ENCODE data around the gene DPP10.

The DPP10 gene

GRCh38 chr2:115842306-115842705 is 1399.9 kb downstream of the DPP10 start:
- Histone ChIP-seq H3K4me3 (ENCODE audit: low read depth in 1 of 2, low read length in 2 of 2) (no peak overlapping the region), H3K9ac (ENCODE audit: low read depth, low read length) (no peak overlapping the region), H3K4me1 (ENCODE audit: insufficient read depth, low read length) (no peaks in the 10 kb centered on the region), H3K4me2 (ENCODE audit: insufficient read depth, low read length) (no peak overlapping the region), H2AFZ (ENCODE audit: low read depth, low read length) (no peak overlapping the region), H3K27ac (ENCODE audit: low read length) (no peak overlapping the region), H3K79me2 (ENCODE audit: insufficient read depth, low read length) (no peaks in the 10 kb centered on the region), H3K27me3 (ENCODE audit: insufficient read depth, low read length, poor library complexity) (no peaks in the 10 kb centered on the region), H3K36me3 (ENCODE audit: insufficient read depth, low read length) (no peaks in the 10 kb centered on the region), H4K20me1 (ENCODE audit: insufficient read depth, low read length) (no peaks in the 10 kb centered on the region), H3K9me3 (ENCODE audit: insufficient read depth, low read length, severe bottlenecking) (no peaks in the 10 kb centered on the region)
- TF ChIP-seq, protein P1, sequence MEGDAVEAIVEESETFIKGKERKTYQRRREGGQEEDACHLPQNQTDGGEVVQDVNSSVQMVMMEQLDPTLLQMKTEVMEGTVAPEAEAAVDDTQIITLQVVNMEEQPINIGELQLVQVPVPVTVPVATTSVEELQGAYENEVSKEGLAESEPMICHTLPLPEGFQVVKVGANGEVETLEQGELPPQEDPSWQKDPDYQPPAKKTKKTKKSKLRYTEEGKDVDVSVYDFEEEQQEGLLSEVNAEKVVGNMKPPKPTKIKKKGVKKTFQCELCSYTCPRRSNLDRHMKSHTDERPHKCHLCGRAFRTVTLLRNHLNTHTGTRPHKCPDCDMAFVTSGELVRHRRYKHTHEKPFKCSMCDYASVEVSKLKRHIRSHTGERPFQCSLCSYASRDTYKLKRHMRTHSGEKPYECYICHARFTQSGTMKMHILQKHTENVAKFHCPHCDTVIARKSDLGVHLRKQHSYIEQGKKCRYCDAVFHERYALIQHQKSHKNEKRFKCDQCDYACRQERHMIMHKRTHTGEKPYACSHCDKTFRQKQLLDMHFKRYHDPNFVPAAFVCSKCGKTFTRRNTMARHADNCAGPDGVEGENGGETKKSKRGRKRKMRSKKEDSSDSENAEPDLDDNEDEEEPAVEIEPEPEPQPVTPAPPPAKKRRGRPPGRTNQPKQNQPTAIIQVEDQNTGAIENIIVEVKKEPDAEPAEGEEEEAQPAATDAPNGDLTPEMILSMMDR (IDR thresholded peaks at IDR 0.05; ENCODE audit: borderline replicate concordance, extremely low read depth, low read length, poor library complexity, severe bottlenecking): no peak
- no peak for TF ChIP-seq EZH2 (IDR thresholded peaks at IDR 0.05; ENCODE audit: borderline replicate concordance, low read depth, low read length, severe bottlenecking)
- no peak for DNase-seq
- ATAC-seq (ENCODE audit: insufficient read depth, low read depth): no peak

- Histone ChIP-seq H3K27me3 (ENCODE audit: insufficient read depth, low read length, poor library complexity) (no peaks in the 10 kb centered on the region), H3K9me3 (ENCODE audit: insufficient read depth, low read length, severe bottlenecking) (peaks cover 2% of the 10 kb centered on the region), H3K27ac (ENCODE audit: low read length) (no peak overlapping the region), H3K9ac (ENCODE audit: low read depth, low read length) (no peak overlapping the region), H3K4me3 (ENCODE audit: low read depth in 1 of 2, low read length in 2 of 2) (no peak overlapping the region), H3K36me3 (ENCODE audit: insufficient read depth, low read length) (no peaks in the 10 kb centered on the region), H2AFZ (ENCODE audit: low read depth, low read length) (no peak overlapping the region), H3K4me2 (ENCODE audit: insufficient read depth, low read length) (no peak overlapping the region), H3K4me1 (ENCODE audit: insufficient read depth, low read length) (no peaks in the 10 kb centered on the region), H3K79me2 (ENCODE audit: insufficient read depth, low read length) (no peaks in the 10 kb centered on the region), H4K20me1 (ENCODE audit: insufficient read depth, low read length) (no peaks in the 10 kb centered on the region)
- ATAC-seq (ENCODE audit: insufficient read depth, low read depth) (no peak), DNase-seq (no peak)
- TF ChIP-seq EZH2 (IDR thresholded peaks at IDR 0.05; ENCODE audit: borderline replicate concordance, low read depth, low read length, severe bottlenecking): no peak
- TF ChIP-seq, protein P1 (IDR thresholded peaks at IDR 0.05; ENCODE audit: borderline replicate concordance, extremely low read depth, low read length, poor library complexity, severe bottlenecking): no peak
Measured at GRCh38 chr2:115848192-115848591, 1405.8 kb downstream of the DPP10 start.

DNA sequence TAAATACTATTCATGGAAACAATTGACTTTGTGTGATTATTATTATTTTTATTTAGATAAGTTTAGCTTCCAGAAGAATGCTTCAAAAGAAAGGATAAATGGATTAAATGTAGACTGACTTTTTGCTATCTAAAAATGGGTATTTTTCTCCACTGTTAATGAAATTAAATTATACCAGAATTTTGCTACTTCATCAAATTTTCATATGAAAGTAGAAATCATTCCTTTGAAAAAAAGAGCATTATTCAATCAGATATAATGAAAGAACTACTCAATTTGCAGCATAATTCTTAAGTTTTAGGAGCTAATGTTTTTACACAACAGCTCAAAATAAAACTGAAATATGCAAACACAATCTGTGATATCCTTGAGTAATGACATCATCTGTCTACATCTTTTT is 1424.6 kb downstream of the DPP10 start:
- H3K9ac ChIP-seq (ENCODE audit: low read depth, low read length): no peak overlapping the region
- ATAC-seq (ENCODE audit: insufficient read depth, low read depth) (no peak), DNase-seq (no peak)
- no peak overlapping the region for H3K27ac ChIP-seq (ENCODE audit: low read length)
- H3K36me3 ChIP-seq (ENCODE audit: insufficient read depth, low read length): no peaks in the 10 kb centered on the region
- H3K27me3 ChIP-seq (ENCODE audit: insufficient read depth, low read length, poor library complexity): no peaks in the 10 kb centered on the region
- H3K4me3 ChIP-seq (ENCODE audit: low read depth in 1 of 2, low read length in 2 of 2): no peak overlapping the region
- no peaks in the 10 kb centered on the region for H3K79me2 ChIP-seq (ENCODE audit: insufficient read depth, low read length)
- no peaks in the 10 kb centered on the region for H4K20me1 ChIP-seq (ENCODE audit: insufficient read depth, low read length)
- no peak for TF ChIP-seq EZH2 (IDR thresholded peaks at IDR 0.05; ENCODE audit: borderline replicate concordance, low read depth, low read length, severe bottlenecking)
- TF ChIP-seq, protein P1 (IDR thresholded peaks at IDR 0.05; ENCODE audit: borderline replicate concordance, extremely low read depth, low read length, poor library complexity, severe bottlenecking): no peak
- H3K9me3 ChIP-seq (ENCODE audit: insufficient read depth, low read length, severe bottlenecking): no peaks in the 10 kb centered on the region
- no peak overlapping the region for H3K4me2 ChIP-seq (ENCODE audit: insufficient read depth, low read length)
- no peaks in the 10 kb centered on the region for H3K4me1 ChIP-seq (ENCODE audit: insufficient read depth, low read length)
- H2AFZ ChIP-seq (ENCODE audit: low read depth, low read length): no peak overlapping the region

DNA sequence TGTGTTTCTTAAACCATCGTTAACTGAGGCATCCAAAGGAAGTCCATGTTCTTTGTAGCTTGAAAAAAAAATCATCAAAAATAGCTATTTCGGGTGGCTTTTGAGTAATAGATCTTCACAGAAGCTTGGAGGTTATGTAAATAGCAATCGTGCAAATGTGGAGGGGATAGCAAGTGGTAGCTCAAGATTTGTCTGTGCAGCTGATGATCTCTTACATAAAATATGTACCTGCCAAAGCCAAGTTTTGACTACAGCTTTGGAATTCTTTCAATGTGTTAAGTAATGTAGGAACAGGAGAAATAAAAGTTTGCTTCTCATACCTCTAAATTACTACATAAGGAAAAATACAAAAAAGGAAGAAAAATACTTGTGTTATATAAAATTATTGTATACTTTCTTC is 1432.0 kb downstream of the DPP10 start:
- H3K4me1 ChIP-seq (ENCODE audit: insufficient read depth, low read length): no peaks in the 10 kb centered on the region
- no peak overlapping the region for H3K9ac ChIP-seq (ENCODE audit: low read depth, low read length)
- H3K4me3 ChIP-seq (ENCODE audit: low read depth in 1 of 2, low read length in 2 of 2): no peak overlapping the region
- no peak overlapping the region for H3K27ac ChIP-seq (ENCODE audit: low read length)
- no peak overlapping the region for H2AFZ ChIP-seq (ENCODE audit: low read depth, low read length)
- ATAC-seq (ENCODE audit: insufficient read depth, low read depth) (no peak), DNase-seq (no peak)
- no peaks in the 10 kb centered on the region for H3K79me2 ChIP-seq (ENCODE audit: insufficient read depth, low read length)
- TF ChIP-seq, protein P1 (IDR thresholded peaks at IDR 0.05; ENCODE audit: borderline replicate concordance, extremely low read depth, low read length, poor library complexity, severe bottlenecking): no peak
- no peak for TF ChIP-seq EZH2 (IDR thresholded peaks at IDR 0.05; ENCODE audit: borderline replicate concordance, low read depth, low read length, severe bottlenecking)
- no peaks in the 10 kb centered on the region for H3K36me3 ChIP-seq (ENCODE audit: insufficient read depth, low read length)
- H3K9me3 ChIP-seq (ENCODE audit: insufficient read depth, low read length, severe bottlenecking): no peaks in the 10 kb centered on the region
- no peak overlapping the region for H3K4me2 ChIP-seq (ENCODE audit: insufficient read depth, low read length)
- H3K27me3 ChIP-seq (ENCODE audit: insufficient read depth, low read length, poor library complexity): no peaks in the 10 kb centered on the region
- no peaks in the 10 kb centered on the region for H4K20me1 ChIP-seq (ENCODE audit: insufficient read depth, low read length)

Measured in DND-41 (cell line).